Tibial artery (tissue), 4 donors: ENCODE data around the gene GET4.

Source experiments
- DNase-seq, 2 donors: peaks; one replicate each; pipeline ENCODE4 v3.0.0-alpha.2; 2019
- H3K27ac ChIP-seq, 2 donors: fragments of 200-600 bp; sonication (generic) in 1 of 2; 1 replicate in 1 of 2; 2 replicates in 1 of 2; pipeline ENCODE4 v1.5.1; 2018 to 2019; ENCODE audit warnings: mild to moderate bottlenecking in 1 of 2
- H3K27me3 ChIP-seq, 2 donors: fragments of 200-600 bp; sonication (generic) in 1 of 2; one replicate each; pipeline versions ENCODE4 v1.5.1 to v1.6.0; 2016 to 2019
- H3K36me3 ChIP-seq, 3 donors: fragments of 200-600 bp; sonication (generic) in 2 of 3; one replicate each; pipeline ENCODE4 v1.5.1; 2016 to 2019; ENCODE audit warnings: mild to moderate bottlenecking in 2 of 3
- H3K4me1 ChIP-seq, 4 donors: fragments of 200-600 bp; sonication (generic) in 2 of 4; 1 replicate in 3 of 4; 2 replicates in 1 of 4; pipeline ENCODE4 v1.5.1; 2016 to 2019
- H3K4me3 ChIP-seq, 2 donors: fragments of 200-600 bp; sonication (generic) in 1 of 2; 1 replicate in 1 of 2; 2 replicates in 1 of 2; pipeline ENCODE4 v1.5.1; 2018 to 2019; ENCODE audit warnings: mild to moderate bottlenecking in 2 of 2
- H3K9me3 ChIP-seq, 3 donors: fragments of 200-600 bp; sonication (generic) in 1 of 3; one replicate each; pipeline ENCODE4 v1.5.1; 2016 to 2019
- intact Hi-C: fragments of 100-400 bp; cut with DNase I; formaldehyde crosslinking; loops from one replicate; pipeline ENCODE4 v1.15.0; 2023; ENCODE audit warnings: low total_unique reads
- TF ChIP-seq, protein P1 (sequence below), 2 experiments: fragments of 200-600 bp in 1 of 2; fragments of 450-650 bp in 1 of 2; IDR thresholded peaks; one replicate each; pipeline ENCODE4 v1.5.1; 2017 to 2019; ENCODE audit warnings: antibody characterized with exemption in 2 of 2, mild to moderate bottlenecking in 1 of 2, moderate library complexity in 1 of 2

Gene GET4

DNA sequence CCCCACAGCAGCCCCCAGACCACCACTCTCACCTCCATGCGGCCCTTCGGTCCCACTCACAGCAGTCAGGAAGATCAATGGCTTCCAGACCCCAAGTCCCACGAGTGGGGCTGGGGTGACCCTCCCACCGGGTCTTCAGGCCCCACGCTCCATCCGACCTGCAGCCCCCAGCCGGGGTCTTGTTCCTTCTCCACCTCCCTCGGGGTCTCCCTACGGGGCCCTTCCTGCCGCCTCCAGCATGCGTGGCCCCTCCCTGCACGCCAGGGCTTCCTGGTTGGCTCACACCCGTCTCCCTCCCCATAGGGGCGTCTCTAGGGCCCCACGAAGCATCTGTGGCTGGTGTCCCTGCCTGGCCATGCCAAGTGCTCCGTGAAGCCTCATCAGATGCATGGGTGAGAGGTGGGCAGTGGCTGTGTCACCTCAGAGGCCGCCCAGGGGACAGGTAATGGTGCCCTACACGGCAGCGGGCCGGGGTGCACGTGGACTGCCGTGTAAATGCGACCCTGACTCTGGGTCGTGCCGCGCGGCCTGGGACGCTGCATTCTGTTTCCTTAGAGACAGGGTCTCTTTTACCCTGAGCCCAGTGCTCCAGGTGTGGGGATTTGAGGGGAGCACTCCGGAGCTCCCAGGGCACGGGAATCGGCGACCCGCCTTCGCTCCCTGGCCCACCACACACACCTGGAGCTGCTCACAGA, 58.3 kb downstream of the GET4 start:
- TF ChIP-seq, protein P1, sequence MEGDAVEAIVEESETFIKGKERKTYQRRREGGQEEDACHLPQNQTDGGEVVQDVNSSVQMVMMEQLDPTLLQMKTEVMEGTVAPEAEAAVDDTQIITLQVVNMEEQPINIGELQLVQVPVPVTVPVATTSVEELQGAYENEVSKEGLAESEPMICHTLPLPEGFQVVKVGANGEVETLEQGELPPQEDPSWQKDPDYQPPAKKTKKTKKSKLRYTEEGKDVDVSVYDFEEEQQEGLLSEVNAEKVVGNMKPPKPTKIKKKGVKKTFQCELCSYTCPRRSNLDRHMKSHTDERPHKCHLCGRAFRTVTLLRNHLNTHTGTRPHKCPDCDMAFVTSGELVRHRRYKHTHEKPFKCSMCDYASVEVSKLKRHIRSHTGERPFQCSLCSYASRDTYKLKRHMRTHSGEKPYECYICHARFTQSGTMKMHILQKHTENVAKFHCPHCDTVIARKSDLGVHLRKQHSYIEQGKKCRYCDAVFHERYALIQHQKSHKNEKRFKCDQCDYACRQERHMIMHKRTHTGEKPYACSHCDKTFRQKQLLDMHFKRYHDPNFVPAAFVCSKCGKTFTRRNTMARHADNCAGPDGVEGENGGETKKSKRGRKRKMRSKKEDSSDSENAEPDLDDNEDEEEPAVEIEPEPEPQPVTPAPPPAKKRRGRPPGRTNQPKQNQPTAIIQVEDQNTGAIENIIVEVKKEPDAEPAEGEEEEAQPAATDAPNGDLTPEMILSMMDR (IDR thresholded peaks at IDR 0.05): no peak
- Histone ChIP-seq H3K27me3 (no peaks in the 10 kb centered on the region), H3K27ac (no peak overlapping the region), H3K4me1 (no peaks in the 10 kb centered on the region), H3K36me3 (no peaks in the 10 kb centered on the region), H3K4me3 (no peak overlapping the region), H3K9me3 (no peaks in the 10 kb centered on the region)
- peak in 1 of 2 donors; percentile 62 for DNase-seq
- intact Hi-C loops: no loop called here

DNA sequence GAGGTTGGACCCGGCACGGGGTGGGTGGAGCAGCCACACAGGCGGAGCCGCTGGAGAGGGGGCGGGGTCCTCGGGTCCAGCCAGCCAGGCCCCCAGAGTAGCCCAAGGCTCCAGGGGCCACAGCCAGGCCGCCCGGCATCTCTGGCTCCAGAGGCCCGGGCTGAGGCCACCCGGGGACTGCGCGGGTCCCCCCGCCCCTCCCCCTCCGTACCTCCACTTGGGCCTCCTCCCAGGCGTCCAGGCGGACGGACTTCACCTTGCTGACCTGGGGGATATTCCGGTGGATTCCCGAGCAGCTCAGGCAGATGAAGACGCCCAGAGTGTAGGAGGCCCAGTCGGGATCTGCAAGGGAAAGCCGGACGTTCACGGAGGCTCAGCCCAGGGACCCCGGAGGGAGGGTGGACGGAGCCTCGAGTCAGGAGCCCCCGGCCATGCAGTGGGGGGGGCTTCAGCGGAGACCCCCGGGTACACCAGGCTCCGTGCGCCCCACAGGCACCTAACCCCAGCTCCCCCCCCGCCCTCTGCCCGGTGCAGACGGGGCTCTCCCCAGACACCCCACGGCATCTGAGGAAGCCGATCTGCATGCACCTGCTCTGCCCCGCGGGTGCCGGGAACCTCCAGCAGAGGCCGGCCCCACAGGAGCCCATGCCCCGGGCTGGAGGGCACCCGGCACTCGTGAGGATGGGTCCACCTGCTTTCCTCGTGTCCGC, 59.0 kb downstream of the GET4 start:
- Histone ChIP-seq H3K4me1 (no peaks in the 10 kb centered on the region), H3K27ac (no peak overlapping the region), H3K27me3 (no peaks in the 10 kb centered on the region), H3K9me3 (no peaks in the 10 kb centered on the region), H3K36me3 (no peaks in the 10 kb centered on the region), H3K4me3 (no peak overlapping the region)
- intact Hi-C loops: no loop called here
- TF ChIP-seq, protein P1 (IDR thresholded peaks at IDR 0.05): no peak
- peak in 1 of 2 donors; percentile 60 for DNase-seq

DNA sequence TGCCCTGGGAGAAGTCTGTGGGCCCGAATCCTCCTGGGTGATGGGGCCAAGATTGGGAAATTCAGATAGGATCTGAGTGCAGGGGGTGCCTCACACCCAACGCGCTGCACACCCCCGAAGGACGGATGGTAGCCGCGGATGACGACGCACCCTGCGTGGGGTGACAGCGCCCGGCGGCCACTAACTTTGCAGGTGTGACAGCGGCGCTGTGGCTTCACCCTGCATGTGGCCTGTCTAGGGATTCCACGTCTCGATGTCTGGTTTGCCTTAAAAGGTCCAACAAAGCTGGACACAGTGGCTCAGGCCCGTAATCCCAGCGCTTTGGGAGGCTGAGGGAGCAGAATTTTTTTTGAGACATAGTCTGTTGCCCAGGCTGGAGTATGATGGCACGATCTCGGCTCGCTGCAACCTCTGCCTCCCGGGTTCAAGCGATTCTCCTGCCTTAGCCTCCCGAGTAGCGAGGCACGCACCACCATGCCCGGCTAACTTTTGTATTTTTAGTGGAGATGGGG, 59.6 kb downstream of the GET4 start:
- DNase-seq: peak in 1 of 2 donors; percentile 49
- Histone ChIP-seq H3K4me1 (no peaks in the 10 kb centered on the region), H3K4me3 (no peak overlapping the region), H3K27ac (no peak overlapping the region), H3K36me3 (no peaks in the 10 kb centered on the region), H3K27me3 (no peaks in the 10 kb centered on the region), H3K9me3 (no peaks in the 10 kb centered on the region)
- intact Hi-C loops: no loop called here
- TF ChIP-seq, protein P1 (IDR thresholded peaks at IDR 0.05): no peak

DNA sequence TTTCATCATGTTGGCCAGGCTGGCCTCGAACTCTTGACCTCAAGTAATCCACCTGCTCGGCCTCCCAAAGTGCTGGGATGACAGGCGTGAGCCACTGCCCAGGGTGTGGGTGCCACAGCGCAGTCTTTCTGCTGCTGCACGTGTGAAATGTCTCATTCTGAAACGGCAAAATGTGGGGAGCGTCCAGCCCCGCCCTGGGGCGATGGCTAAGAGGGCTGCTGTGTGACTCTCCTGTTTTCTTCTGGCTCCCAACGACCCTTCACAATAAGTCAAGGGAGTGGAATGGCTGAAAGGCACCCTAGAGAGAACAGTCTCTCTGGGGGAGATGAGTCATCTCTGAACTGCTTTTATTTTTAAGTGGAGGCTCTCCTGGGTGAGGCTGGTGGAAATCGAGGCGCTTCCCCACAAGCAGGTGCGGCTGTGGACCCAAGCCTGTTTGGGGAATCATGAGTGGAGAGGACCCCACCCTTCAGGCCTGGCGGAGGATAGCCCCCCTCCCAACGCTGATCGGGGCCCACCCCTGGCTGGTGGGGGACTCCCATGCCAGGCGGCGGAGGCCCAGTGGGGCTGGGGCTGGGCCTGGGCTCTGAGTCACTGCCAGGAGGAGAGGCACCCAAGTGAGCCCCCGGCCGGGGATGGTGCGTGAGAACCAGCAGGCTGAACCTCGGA, 60.2 kb downstream of the GET4 start:
- Histone ChIP-seq H3K27ac (no peak overlapping the region), H3K36me3 (no peaks in the 10 kb centered on the region), H3K4me1 (no peaks in the 10 kb centered on the region), H3K4me3 (no peak overlapping the region), H3K27me3 (no peaks in the 10 kb centered on the region), H3K9me3 (no peaks in the 10 kb centered on the region)
- peak in 1 of 2 donors; percentile 60 for DNase-seq
- intact Hi-C loops: no loop called here
- TF ChIP-seq, protein P1 (IDR thresholded peaks at IDR 0.05): no peak

DNA sequence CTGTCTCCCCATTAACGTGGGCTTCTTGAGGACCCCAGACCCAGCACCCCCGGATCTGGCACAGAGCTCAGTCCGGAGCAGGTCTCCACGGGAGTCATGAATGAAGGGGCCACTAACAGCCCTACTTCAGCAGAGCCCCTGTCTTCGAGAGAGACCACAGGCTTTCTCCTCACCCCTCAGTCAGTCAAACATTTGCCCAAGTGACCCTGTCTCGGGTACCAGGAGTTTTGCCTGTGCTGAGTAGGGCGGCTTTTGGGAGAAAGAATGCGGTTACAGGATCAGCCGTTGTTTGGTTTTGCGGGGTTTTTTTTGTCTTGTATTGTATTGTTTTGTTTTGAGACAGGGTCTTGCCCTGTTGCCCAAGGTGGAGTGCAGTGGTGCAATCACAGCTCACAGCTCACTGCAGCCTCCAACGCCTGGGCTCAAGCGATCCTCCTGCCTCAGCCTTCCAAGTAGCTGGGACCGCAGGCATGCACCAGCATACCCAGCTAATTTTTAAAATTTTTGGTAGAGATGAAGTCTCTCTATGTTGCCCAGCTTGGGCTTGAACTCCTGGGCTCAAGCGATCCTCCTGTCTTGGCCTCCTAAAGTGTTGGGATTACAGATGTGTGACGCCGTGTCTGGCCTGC, 61.6 kb downstream of the GET4 start:
- TF ChIP-seq, protein P1 (IDR thresholded peaks at IDR 0.05): no peak
- Histone ChIP-seq H3K4me1 (no peaks in the 10 kb centered on the region), H3K9me3 (no peaks in the 10 kb centered on the region), H3K36me3 (no peaks in the 10 kb centered on the region), H3K27me3 (no peaks in the 10 kb centered on the region), H3K4me3 (no peak overlapping the region), H3K27ac (no peak overlapping the region)
- intact Hi-C loops: no loop called here
- no peak for DNase-seq
